Stimulated activated effector memory CD8-positive, alpha-beta T cell treated with anti-CD3 and anti-CD28 coated beads, Interleukin-12 subunit alpha, Interleukin-12 subunit beta, amount 100 ng/mL, for 72 hours (primary cell): ENCODE data around the gene DDIT4.

ENCODE experiments used
- ATAC-seq: fragments of 150-1000 bp; cut with Tn5 transposase; 2 replicates; pipeline ENCODE4 v1.10.0; 2021
- DNase-seq, 2 donors: peaks; one replicate each; pipeline ENCODE4 v3.0.0; 2021 to 2022; ENCODE audit warnings: low spot score in 2 of 2
- H3K27ac Mint-ChIP-seq: one replicate; pipeline ENCODE4 v1.8.0; 2022; ENCODE audit warnings: mild to moderate bottlenecking, mixed read lengths
- H3K36me3 Mint-ChIP-seq: one replicate; pipeline ENCODE4 v1.8.0; 2022; ENCODE audit warnings: mild to moderate bottlenecking, mixed read lengths
- H3K4me1 Mint-ChIP-seq: one replicate; pipeline ENCODE4 v1.8.0; 2022; ENCODE audit warnings: mixed read lengths
- H3K4me3 Mint-ChIP-seq: one replicate; pipeline ENCODE4 v1.8.0; 2022; ENCODE audit warnings: mild to moderate bottlenecking, mixed read lengths
- H3K9me3 Mint-ChIP-seq: one replicate; pipeline ENCODE4 v1.8.0; 2022; ENCODE audit warnings: mixed read lengths

The DDIT4 gene

GRCh38 chr10:72323108-72323749, 49.5 kb downstream of the DDIT4 start:
- ATAC-seq: no peak
- H3K4me3 Mint-ChIP-seq: peak overlapping the region; percentile 36

GRCh38 chr10:72323771-72324191, 50.1 kb downstream of the DDIT4 start:
- DNase-seq: no peak
- H3K27ac Mint-ChIP-seq: peak overlapping the region; percentile 96
- ATAC-seq: no peak
- H3K9me3 Mint-ChIP-seq: no peaks in the 10 kb centered on the region
- peak overlapping the region; percentile 5 for H3K4me3 Mint-ChIP-seq
- peaks cover 70% of the 10 kb centered on the region for H3K4me1 Mint-ChIP-seq
- peaks cover 37% of the 10 kb centered on the region for H3K36me3 Mint-ChIP-seq

More at GRCh38 chr10:72323108-72323749, 49.5 kb downstream of the DDIT4 start:
- Mint-ChIP-seq H3K9me3 (no peaks in the 10 kb centered on the region), H3K27ac (peak overlapping the region; percentile 96), H3K36me3 (peaks cover 32% of the 10 kb centered on the region), H3K4me1 (peaks cover 70% of the 10 kb centered on the region)
- DNase-seq: peak in 1 of 2 donors; percentile 49
